H9 (cell line): ENCODE measurements around the gene MARS1. TPM values are rescaled to one million over a fixed set of nuclear protein-coding genes. Genes with fewer than 3 reads are reported as not detected.

Source experiments
- DNase-seq: peaks from one replicate; pipeline ENCODE4 v3.0.0-alpha.2; 2017
- H2AFZ ChIP-seq: one replicate; pipeline ENCODE4 v1.6.1; 2013; ENCODE audit warnings: mild to moderate bottlenecking, low read length, control low read depth, moderate library complexity
- H2AK5ac ChIP-seq: 2 replicates; pipeline ENCODE4 v1.6.1; 2013; ENCODE audit warnings: low read length, control low read depth, mixed read lengths; ENCODE audit not compliant: insufficient read length
- H2BK120ac ChIP-seq: one replicate; pipeline ENCODE4 v1.6.1; 2013; ENCODE audit warnings: low read depth, mild to moderate bottlenecking, low read length, control low read depth, inconsistent platforms; ENCODE audit not compliant: poor library complexity, severe bottlenecking
- H2BK12ac ChIP-seq: 2 replicates; pipeline ENCODE4 v1.6.1; 2013; ENCODE audit warnings: low read length, control low read depth, mixed read lengths, low read depth; ENCODE audit not compliant: insufficient read length
- H2BK15ac ChIP-seq: 2 replicates; pipeline ENCODE4 v1.6.1; 2013; ENCODE audit warnings: low read depth, low read length, control low read depth
- H2BK20ac ChIP-seq: one replicate; pipeline ENCODE4 v1.6.1; 2013; ENCODE audit warnings: low read depth, mild to moderate bottlenecking, low read length, control low read depth, inconsistent platforms; ENCODE audit not compliant: poor library complexity, severe bottlenecking
- H2BK5ac ChIP-seq: 2 replicates; pipeline ENCODE4 v1.6.1; 2013; ENCODE audit warnings: low read length, control low read depth, mixed read lengths; ENCODE audit not compliant: insufficient read length
- H3K14ac ChIP-seq: 2 replicates; pipeline ENCODE4 v1.6.1; 2013; ENCODE audit warnings: low read length, control low read depth; ENCODE audit not compliant: insufficient read depth
- H3K18ac ChIP-seq: 2 replicates; pipeline ENCODE4 v1.6.1; 2013; ENCODE audit warnings: low read depth, mild to moderate bottlenecking, mixed read lengths, low read length, control low read depth; ENCODE audit not compliant: insufficient read length
- H3K23ac ChIP-seq: 2 replicates; pipeline ENCODE4 v1.6.1; 2013; ENCODE audit warnings: low read length, control low read depth, mixed read lengths, low read depth; ENCODE audit not compliant: insufficient read length
- H3K23me2 ChIP-seq: 2 replicates; pipeline ENCODE4 v1.6.1; 2013; ENCODE audit warnings: low read depth, mild to moderate bottlenecking, mixed read lengths, low read length, control low read depth; ENCODE audit not compliant: insufficient read length, poor library complexity, severe bottlenecking
- H3K27ac ChIP-seq: 2 replicates; pipeline ENCODE4 v1.5.1; 2013; ENCODE audit warnings: low read length, control low read depth, mixed read lengths, low read depth; ENCODE audit not compliant: insufficient read length
- H3K27me3 ChIP-seq: 2 replicates; pipeline ENCODE4 v1.6.1; 2013; ENCODE audit warnings: low read length, control low read depth, inconsistent platforms; ENCODE audit not compliant: insufficient read depth
- H3K4ac ChIP-seq: 2 replicates; pipeline ENCODE4 v1.6.1; 2013; ENCODE audit warnings: low read depth, mild to moderate bottlenecking, control low read depth, inconsistent platforms, low read length, moderate library complexity
- H3K4me1 ChIP-seq: 2 replicates; pipeline ENCODE4 v1.6.1; 2013; ENCODE audit warnings: low read length, control low read depth, inconsistent platforms; ENCODE audit not compliant: insufficient read depth
- H3K4me2 ChIP-seq: 2 replicates; pipeline ENCODE4 v1.6.1; 2013; ENCODE audit warnings: low read length, control low read depth, mixed read lengths; ENCODE audit not compliant: insufficient read length, insufficient read depth
- H3K56ac ChIP-seq: 2 replicates; pipeline ENCODE4 v1.6.1; 2013; ENCODE audit warnings: low read depth, mild to moderate bottlenecking, mixed read lengths, low read length, control low read depth; ENCODE audit not compliant: insufficient read length
- H3K79me1 ChIP-seq: 2 replicates; pipeline ENCODE4 v1.6.1; 2013; ENCODE audit warnings: low read depth, mild to moderate bottlenecking, moderate library complexity, low read length, control low read depth, inconsistent platforms; ENCODE audit not compliant: insufficient read depth, poor library complexity, severe bottlenecking
- H3K79me2 ChIP-seq: 2 replicates; pipeline ENCODE4 v1.6.1; 2013; ENCODE audit warnings: low read length, control low read depth, inconsistent platforms; ENCODE audit not compliant: insufficient read depth
- H3K9ac ChIP-seq: 2 replicates; pipeline ENCODE4 v1.6.1; 2013; ENCODE audit warnings: low read length, control low read depth, mixed read lengths; ENCODE audit not compliant: insufficient read length; ENCODE audit errors: extremely low read depth
- H3K9me3 ChIP-seq: one replicate; pipeline ENCODE4 v1.6.1; 2013; ENCODE audit warnings: low read depth, low read length, inconsistent platforms; ENCODE audit not compliant: control insufficient read depth
- H3T11ph ChIP-seq: one replicate; pipeline ENCODE4 v1.6.1; 2013; ENCODE audit warnings: mild to moderate bottlenecking, low read length, control low read depth, inconsistent platforms
- H4K20me1 ChIP-seq: one replicate; pipeline ENCODE4 v1.6.1; 2013; ENCODE audit not compliant: control insufficient read depth, insufficient read length, insufficient read depth
- H4K5ac ChIP-seq: 2 replicates; pipeline ENCODE4 v1.6.1; 2013; ENCODE audit warnings: low read depth, mild to moderate bottlenecking, mixed read lengths, low read length, control low read depth; ENCODE audit not compliant: insufficient read length
- H4K8ac ChIP-seq: replicated peaks from 2 replicates; pipeline ENCODE4 v1.6.1; 2013; ENCODE audit warnings: low read length, control low read depth, mixed read lengths, low read depth; ENCODE audit not compliant: insufficient read length
- H4K91ac ChIP-seq: 2 replicates; pipeline ENCODE4 v1.6.1; 2013; ENCODE audit warnings: low read depth, mild to moderate bottlenecking, moderate library complexity, mixed read lengths, low read length, control low read depth; ENCODE audit not compliant: insufficient read length
- H3K27ac Mint-ChIP-seq, 3 experiments: 2 replicates in 2 of 3; 3 replicates in 1 of 3; pipeline ENCODE4 v1.8.0; 2020 to 2021; ENCODE audit warnings: mixed read lengths in 3 of 3, mild to moderate bottlenecking in 1 of 3, moderate library complexity in 1 of 3
- H3K27me3 Mint-ChIP-seq: 2 replicates; pipeline ENCODE4 v1.8.0; 2021; ENCODE audit warnings: low read depth, mild to moderate bottlenecking, moderate library complexity, mixed read lengths
- H3K36me3 Mint-ChIP-seq, 3 experiments: 2 replicates in 2 of 3; 3 replicates in 1 of 3; pipeline ENCODE4 v1.8.0; 2020 to 2021; ENCODE audit warnings: low read depth in 3 of 3, mixed read lengths in 3 of 3; ENCODE audit not compliant: insufficient read depth in 1 of 3
- H3K4me1 Mint-ChIP-seq, 2 experiments: 2 replicates each; pipeline ENCODE4 v1.8.0; 2020; ENCODE audit warnings: mixed read lengths in 2 of 2
- H3K4me3 Mint-ChIP-seq, 2 experiments: 2 replicates in 1 of 2; 3 replicates in 1 of 2; pipeline ENCODE4 v1.8.0; 2020 to 2021; ENCODE audit warnings: mild to moderate bottlenecking in 2 of 2, mixed read lengths in 2 of 2, moderate library complexity in 1 of 2
- H3K9me3 Mint-ChIP-seq, 2 experiments: 2 replicates in 1 of 2; 3 replicates in 1 of 2; pipeline ENCODE4 v1.8.0; 2020; ENCODE audit warnings: mild to moderate bottlenecking in 2 of 2, mixed read lengths in 2 of 2, moderate library complexity in 1 of 2
- CTCF ChIP-seq: fragments of 200-600 bp; sonication (generic); conservative IDR thresholded peaks from 3 replicates; pipeline ENCODE4 v1.8.0; 2021; ENCODE audit warnings: antibody characterized with exemption, mild to moderate bottlenecking
- WGBS: extraction: QIAGEN DNeasy Blood & Tissue Kit; methylation state at CpG from one replicate; pipeline ENCODE4 v1.1.7; 2013; ENCODE audit warnings: missing lambda C conversion rate, low lambda C conversion rate, mixed read lengths; ENCODE audit not compliant: insufficient read length; ENCODE audit errors: extremely low coverage; 5-methylcytosine and 5-hydroxymethylcytosine counted together
- total RNA-seq: library from RNA; stranded (reverse); gene quantifications from 2 replicates; pipeline ENCODE4 v1.2.1, GENCODE V29; 2021

Gene MARS1
- total RNA-seq, 1 experiment from 2014 or later, result 368 TPM

- Histone ChIP-seq H3K9me3 (no peaks in the 10 kb centered on the region), H3K9ac (no peak overlapping the region), H2BK5ac (no peak overlapping the region), H2BK20ac (no peak overlapping the region), H3K23me2 (no peaks in the 10 kb centered on the region), H3K23ac (no peak overlapping the region), H4K91ac (no peak overlapping the region), H3K27me3 (no peaks in the 10 kb centered on the region), H3K18ac (no peak overlapping the region), H4K20me1 (no peaks in the 10 kb centered on the region), H2BK12ac (no peak overlapping the region), H3K79me2 (no peaks in the 10 kb centered on the region), H3K56ac (no peak overlapping the region), H2AFZ (no peak overlapping the region), H3K4me2 (no peak overlapping the region), H2AK5ac (no peak overlapping the region), H3T11ph (no peak overlapping the region), H3K4me1 (no peaks in the 10 kb centered on the region), H4K5ac (no peak overlapping the region), H3K79me1 (no peaks in the 10 kb centered on the region), H2BK120ac (no peak overlapping the region), H4K8ac (no peak overlapping the region), H3K14ac (no peak overlapping the region), H3K4ac (no peak overlapping the region), H2BK15ac (no peak overlapping the region), H3K27ac (no peak overlapping the region)
- Mint-ChIP-seq H3K4me3 (no peak overlapping the region), H3K27me3 (peaks cover 4% of the 10 kb centered on the region; the same call in 1 of the 2 replicates), H3K9me3 (peaks cover 9 to 13% of the 10 kb centered on the region in 2 experiments), H3K27ac (no peak overlapping the region), H3K36me3 (peaks cover 2 to 8% (median 4%) of the 10 kb centered on the region in 3 experiments; a peak in 4 of 7 replicates), H3K4me1 (peaks cover 4 to 9% of the 10 kb centered on the region in 2 experiments; a peak in 2 of 4 replicates)
- no peak for TF ChIP-seq CTCF
- DNase-seq, result no peak
- no CpG with 5 or more reads among the region's 1 CpG for WGBS
Observed at GRCh38 chr12:57438400-57438799, 49.5 kb upstream of the MARS1 start.
